ENCODE results near the gene UBE2L3. TPM values are rescaled to one million over a fixed set of nuclear protein-coding genes. Genes with fewer than 3 reads are reported as not detected.

Gene UBE2L3
- total and polyA plus RNA-seq, 2 donors (not counting 1 experiment from before 2014, with no cell fraction given) = 13.5 to 30.9 TPM

GRCh38 chr22:21624880-21625791, 57.6 kb downstream of the UBE2L3 start:
- Histone ChIP-seq H3K27me3 (replicated peaks in 1 of 4; ENCODE audit: control extremely low read depth in 1 of 4, control insufficient read depth in 3 of 4, insufficient read depth in 4 of 4, low read length in 3 of 4) (no peaks in the 10 kb centered on the region), H3K36me3 (replicated peaks in 1 of 2; ENCODE audit: control extremely low read depth in 1 of 2, control insufficient read depth in 1 of 2, extremely low read depth in 1 of 2, insufficient read depth in 2 of 2, low read length in 1 of 2) (peaks cover 0 to 55% of the 10 kb centered on the region in 2 experiments), H3K27ac (ENCODE audit: low read length in 2 of 2) (peak overlapping the region in 1 of 2 donors; percentile 56), H3K9me3 (ENCODE audit: control extremely low read depth in 1 of 3, control insufficient read depth in 2 of 3, insufficient read depth in 1 of 3, low read length in 2 of 3) (peaks cover 0 to 6% (median 0%) of the 10 kb centered on the region in 3 donors), H2AFZ (ENCODE audit: insufficient read depth, low read depth, low read length, poor library complexity, severe bottlenecking) (no peak overlapping the region), H3K79me2 (ENCODE audit: control insufficient read depth, insufficient read depth, low read length) (peaks cover 62% of the 10 kb centered on the region), H3K9ac (ENCODE audit: low read length) (no peak overlapping the region), H3K4me3 (ENCODE audit: control extremely low read depth in 1 of 5, extremely low read depth in 1 of 5, insufficient read depth in 1 of 5, low read depth in 2 of 5, low read length in 4 of 5) (no peak overlapping the region), H3K4me2 (replicated peaks; ENCODE audit: low read depth, low read length, poor library complexity, severe bottlenecking) (no peak overlapping the region), H3K4me1 (ENCODE audit: control insufficient read depth in 2 of 2, insufficient read depth in 2 of 2, low read length in 2 of 2) (peaks cover 23 to 29% of the 10 kb centered on the region in 2 donors), H4K20me1 (ENCODE audit: control insufficient read depth, insufficient read depth, low read length, poor library complexity, severe bottlenecking) (peaks cover 87% of the 10 kb centered on the region)
- WGBS (ENCODE audit: insufficient coverage) = 95% methylated on average over 12 of the region's 12 CpGs
- H3K4me1 Mint-ChIP-seq = peaks cover 36% of the 10 kb centered on the region
- TF ChIP-seq CTCF (IDR thresholded peaks at IDR 0.05) (no peak), EZH2 (IDR thresholded peaks at IDR 0.05; ENCODE audit: borderline replicate concordance, insufficient read depth, low read depth, low read length, poor library complexity, severe bottlenecking) (no peak)
- ChIA-PET CTCF (interaction anchor here (11.1 kb wide), 1 partner anchor 19 kb away, joined by 168 read pairs; the partner anchor contains the start of gene SDF2L1), POLR2A (no interaction called here)
- intact Hi-C loops (cut with micrococcal nuclease) = no loop called here
- no peak overlapping the region for H3K4me3 Mint-ChIP-seq
- H3K27ac Mint-ChIP-seq = peak overlapping the region; percentile 66
- DNase-seq (peak; percentile 8), ATAC-seq (ENCODE audit: low read depth) (no peak)
- no peaks in the 10 kb centered on the region for H3K27me3 Mint-ChIP-seq
- no peaks in the 10 kb centered on the region for H3K9me3 Mint-ChIP-seq (ENCODE audit: insufficient read depth)
